Activated naive CD4-positive, alpha-beta T cell treated with anti-CD3 and anti-CD28 coated beads, Interleukin-2, amount 10 ng/mL, durations not matched to agents 7 days and 5 days (primary cell): ENCODE results near the gene NIP7.
"Not testable (repeated sequence)": the region's sequence is repeated elsewhere in the genome, so short reads cannot be mapped to it uniquely, and the experiment has no call there.

Experiments used
- CTCF ChIA-PET: fragments of 350-600 bp; sonication (Branson Sonifier 250); formaldehyde crosslinking; loops from one replicate; lab custom pipeline; 2021; ENCODE audit warnings: antibody characterized with exemption; lab: Charles Lee
- DNase-seq: peaks from one replicate; pipeline ENCODE4 v3.0.0-alpha.2; 2020
- H3K27ac Mint-ChIP-seq: one replicate; pipeline ENCODE4 v1.8.0; 2021; ENCODE audit warnings: mild to moderate bottlenecking, moderate library complexity, mixed read lengths
- H3K27me3 Mint-ChIP-seq: one replicate; pipeline ENCODE4 v1.8.0; 2021; ENCODE audit warnings: mild to moderate bottlenecking, mixed read lengths
- H3K36me3 Mint-ChIP-seq: one replicate; pipeline ENCODE4 v1.8.0; 2021; ENCODE audit warnings: mixed read lengths
- H3K4me1 Mint-ChIP-seq: one replicate; pipeline ENCODE4 v1.8.0; 2021; ENCODE audit warnings: mixed read lengths
- H3K4me3 Mint-ChIP-seq: one replicate; pipeline ENCODE4 v1.8.0; 2021; ENCODE audit warnings: mild to moderate bottlenecking, moderate library complexity, mixed read lengths
- H3K9me3 Mint-ChIP-seq: one replicate; pipeline ENCODE4 v1.8.0; 2021; ENCODE audit warnings: mixed read lengths

The NIP7 gene

DNA sequence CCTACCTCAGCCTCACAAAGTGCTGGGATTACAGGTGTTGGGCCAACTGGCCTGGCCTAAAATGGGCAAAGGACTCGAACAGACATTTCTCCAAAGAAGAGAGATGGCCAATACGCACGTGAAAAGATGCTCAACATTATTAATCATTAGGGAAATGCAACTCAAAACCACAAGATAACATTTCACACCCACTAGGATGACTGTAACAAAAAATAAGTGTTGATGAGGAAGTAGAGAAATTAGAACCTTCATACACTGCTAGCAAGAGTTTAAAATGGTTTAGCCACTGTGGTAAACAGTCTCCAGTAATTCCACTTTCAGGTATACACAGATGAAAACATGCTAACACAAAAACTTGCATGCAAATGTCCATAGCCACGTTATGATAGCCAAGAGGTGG lies 6.4 kb downstream of the NIP7 start:
- H3K4me3 Mint-ChIP-seq, result no peak overlapping the region
- no peak for DNase-seq
- peaks cover 16% of the 10 kb centered on the region for H3K4me1 Mint-ChIP-seq
- peak overlapping the region; percentile 24 for H3K27ac Mint-ChIP-seq
- CTCF ChIA-PET, result interaction anchor here (0.7 kb wide), 1 partner anchor 20 kb away, joined by 3 read pairs; no protein-coding TSS in a partner anchor
- H3K27me3 Mint-ChIP-seq, result no peaks in the 10 kb centered on the region
- H3K36me3 Mint-ChIP-seq, result peaks cover 31% of the 10 kb centered on the region
- H3K9me3 Mint-ChIP-seq, result no peaks in the 10 kb centered on the region

DNA sequence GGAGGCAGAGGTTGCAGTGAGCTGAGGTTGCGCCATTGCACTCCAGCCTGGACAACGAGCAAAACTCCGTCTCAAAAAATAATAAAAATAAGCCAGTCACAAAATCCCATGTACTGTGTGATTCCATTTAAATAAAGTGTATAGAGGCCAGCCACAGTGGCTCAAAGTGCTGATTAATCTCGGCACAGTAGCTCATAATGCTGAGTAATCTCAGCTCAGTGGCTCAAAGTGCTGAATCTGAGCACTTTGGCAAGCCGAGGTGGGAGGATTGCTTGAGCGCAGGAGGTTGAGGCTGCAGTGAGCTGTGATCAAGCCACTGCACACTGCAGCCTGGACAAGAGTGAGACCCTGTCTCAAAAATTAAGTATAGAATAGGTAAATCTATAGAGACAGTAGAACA lies 7.1 kb downstream of the NIP7 start:
- peaks cover 9% of the 10 kb centered on the region for H3K4me1 Mint-ChIP-seq
- peaks cover 25% of the 10 kb centered on the region for H3K36me3 Mint-ChIP-seq
- H3K4me3 Mint-ChIP-seq, result no peak overlapping the region
- CTCF ChIA-PET, result interaction anchor here (0.7 kb wide), 1 partner anchor 19 kb away, joined by 3 read pairs; no protein-coding TSS in a partner anchor
- H3K9me3 Mint-ChIP-seq, result no peaks in the 10 kb centered on the region
- no peak for DNase-seq
- no peak overlapping the region for H3K27ac Mint-ChIP-seq
- no peaks in the 10 kb centered on the region for H3K27me3 Mint-ChIP-seq

DNA sequence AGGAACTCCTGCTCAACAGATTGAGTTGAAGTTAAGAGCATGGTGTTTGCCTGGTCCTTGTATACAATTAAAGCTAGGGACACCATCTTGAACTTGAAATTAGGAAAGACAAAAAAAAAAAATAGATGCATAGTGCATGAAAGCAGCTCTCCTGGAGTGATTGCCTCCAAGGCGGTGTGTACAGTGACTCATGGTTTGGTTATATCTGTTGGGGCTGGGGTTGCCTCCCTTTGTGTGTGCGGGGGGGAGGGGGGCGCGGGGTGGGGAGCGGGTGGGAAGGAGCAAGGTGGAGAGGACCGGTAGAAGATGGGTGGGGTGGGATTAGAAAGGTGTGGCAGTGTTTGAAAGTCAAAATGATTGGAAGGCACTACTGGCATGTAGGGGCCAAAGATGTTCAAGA lies 8.7 kb downstream of the NIP7 start:
- Mint-ChIP-seq H3K4me1 (peaks cover 3% of the 10 kb centered on the region), H3K9me3 (no peaks in the 10 kb centered on the region), H3K27me3 (no peaks in the 10 kb centered on the region), H3K4me3 (no peak overlapping the region), H3K36me3 (peaks cover 25% of the 10 kb centered on the region), H3K27ac (no peak overlapping the region)
- no peak for DNase-seq
- CTCF ChIA-PET, result no interaction called here

DNA sequence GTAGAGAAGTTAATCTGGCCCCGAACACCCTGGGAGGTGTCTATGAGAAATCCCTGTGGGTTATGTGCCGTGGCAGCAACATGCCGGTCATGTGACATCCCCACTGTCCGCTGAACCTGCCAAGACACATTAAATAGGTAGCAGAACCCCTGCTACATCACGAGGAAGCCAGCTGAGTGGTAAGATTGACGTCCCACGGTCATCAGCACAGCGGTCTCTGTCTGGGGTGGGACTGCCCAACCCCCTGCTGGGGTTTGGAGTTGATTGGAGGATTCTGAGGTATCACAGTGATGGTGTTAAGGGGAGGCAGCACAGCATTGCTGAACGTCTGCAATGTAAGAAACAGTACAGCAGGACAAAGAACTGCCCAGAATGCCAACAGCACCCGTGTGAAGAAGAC lies 10.0 kb downstream of the NIP7 start:
- no peak for DNase-seq
- Mint-ChIP-seq H3K4me1 (no peaks in the 10 kb centered on the region), H3K9me3 (no peaks in the 10 kb centered on the region), H3K4me3 (no peak overlapping the region), H3K27ac (no peak overlapping the region), H3K27me3 (no peaks in the 10 kb centered on the region), H3K36me3 (peaks cover 20% of the 10 kb centered on the region)
- CTCF ChIA-PET, result no interaction called here

DNA sequence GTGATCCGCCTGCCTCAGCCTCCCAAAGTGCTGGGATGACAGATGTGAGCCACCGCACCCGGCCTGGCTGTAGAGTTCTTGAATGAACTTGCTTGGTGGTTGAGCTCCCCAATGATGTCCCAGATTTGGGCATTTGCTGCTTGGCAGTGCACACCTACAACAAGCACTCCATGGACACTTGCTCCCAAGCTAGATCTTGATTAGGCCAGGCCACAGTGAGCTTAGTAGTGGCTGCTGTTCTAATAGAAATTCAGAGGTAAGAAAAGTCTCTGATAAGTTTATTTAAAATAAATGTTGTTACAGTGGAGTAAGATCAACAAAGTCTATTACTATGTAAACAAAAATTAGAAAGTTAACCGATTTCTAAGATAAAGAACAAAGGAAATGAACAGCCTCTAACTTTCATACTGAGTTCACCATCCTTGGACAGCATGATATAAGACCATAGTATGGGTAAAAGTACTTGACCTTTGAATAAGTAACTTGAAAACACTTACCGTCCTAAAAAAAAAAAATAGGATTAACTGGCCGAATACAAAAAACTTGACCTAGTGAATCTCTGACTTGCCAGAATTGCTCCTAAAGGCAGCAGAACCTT lies 11.1 kb downstream of the NIP7 start:
- Mint-ChIP-seq H3K27ac (no peak overlapping the region), H3K9me3 (no peaks in the 10 kb centered on the region), H3K27me3 (no peaks in the 10 kb centered on the region), H3K4me3 (no peak overlapping the region), H3K36me3 (peaks cover 24% of the 10 kb centered on the region), H3K4me1 (no peaks in the 10 kb centered on the region)
- no peak for DNase-seq
- CTCF ChIA-PET, result no interaction called here

DNA sequence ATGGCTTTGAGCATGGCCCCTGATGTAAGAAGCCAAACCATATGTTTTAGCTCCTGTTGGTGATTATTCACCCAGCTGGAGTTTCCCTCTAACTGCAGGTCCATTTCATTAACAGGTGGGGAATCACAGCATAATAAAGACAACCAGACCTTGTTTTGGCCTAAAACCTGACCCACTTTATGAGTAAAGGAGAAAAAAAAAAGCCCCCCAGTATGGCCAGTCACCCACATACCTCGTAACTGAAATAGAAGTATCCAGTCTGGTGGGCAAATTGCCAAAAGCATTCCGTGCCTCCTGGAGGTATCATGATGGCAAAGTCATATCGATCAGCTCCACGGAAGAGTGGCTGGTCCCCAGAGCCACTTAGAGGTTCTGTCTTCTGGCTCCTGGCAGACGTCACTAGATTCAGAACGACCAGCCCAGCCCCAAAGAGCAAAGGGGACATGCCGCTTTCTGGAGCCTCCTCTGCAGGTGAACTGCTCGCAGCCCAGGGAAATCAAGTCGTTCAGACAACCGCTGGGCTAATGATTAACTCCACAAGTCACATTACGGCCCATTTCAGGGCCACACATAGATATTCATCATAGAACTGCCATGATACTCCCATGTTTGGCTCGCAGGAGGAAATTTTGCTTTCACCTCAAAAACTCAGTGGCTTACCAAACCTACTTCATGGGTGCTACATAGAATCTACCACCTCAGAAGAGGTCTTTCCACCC lies 11.9 kb downstream of the NIP7 start, which contains the start of gene TMED6:
Gene TMED6, minus strand, starts transcription at position 478 of the 719 bp plus-strand sequence. Its CDS starts 33 bp downstream, at position 445.
- no peaks in the 10 kb centered on the region for H3K9me3 Mint-ChIP-seq
- H3K4me3 Mint-ChIP-seq, result no peak within 1 kb of the TSS
- peaks cover 25% of the 10 kb centered on the region for H3K36me3 Mint-ChIP-seq
- DNase-seq, result no peak
- H3K27ac Mint-ChIP-seq, result no peak within 1 kb of the TSS
- CTCF ChIA-PET, result interaction anchor here (0.6 to 1.2 kb wide), 2 partner anchors 9 to 403 kb away, joined by 3 read pairs; no protein-coding TSS in a partner anchor
- H3K4me1 Mint-ChIP-seq, result no peaks in the 10 kb centered on the region
- H3K27me3 Mint-ChIP-seq, result no peaks in the 10 kb centered on the region

DNA sequence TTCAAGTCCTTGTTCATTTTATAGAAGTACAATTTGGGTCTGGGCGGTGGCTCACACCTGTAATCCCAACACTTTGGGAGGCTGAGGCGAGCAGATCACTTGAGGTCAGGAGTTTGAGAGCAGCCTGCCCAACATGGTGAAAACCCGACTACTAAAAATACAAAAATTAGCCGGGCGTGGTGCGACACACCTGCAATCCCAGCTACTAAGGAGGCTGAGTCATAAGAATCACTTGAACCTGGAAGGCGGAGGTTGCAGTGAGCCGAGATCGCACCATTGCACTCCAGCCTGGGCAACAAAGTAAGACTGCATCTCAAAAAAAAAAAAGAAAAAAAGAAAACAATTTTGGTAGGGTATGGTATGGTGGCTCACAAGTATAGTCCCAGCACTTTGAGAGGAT lies 20.5 kb downstream of the NIP7 start:
- H3K36me3 Mint-ChIP-seq, result peaks cover 41% of the 10 kb centered on the region
- H3K27me3 Mint-ChIP-seq, DNase-seq, H3K9me3 Mint-ChIP-seq, CTCF ChIA-PET, H3K4me1 Mint-ChIP-seq, H3K27ac Mint-ChIP-seq, H3K4me3 Mint-ChIP-seq: not testable (repeated sequence)

DNA sequence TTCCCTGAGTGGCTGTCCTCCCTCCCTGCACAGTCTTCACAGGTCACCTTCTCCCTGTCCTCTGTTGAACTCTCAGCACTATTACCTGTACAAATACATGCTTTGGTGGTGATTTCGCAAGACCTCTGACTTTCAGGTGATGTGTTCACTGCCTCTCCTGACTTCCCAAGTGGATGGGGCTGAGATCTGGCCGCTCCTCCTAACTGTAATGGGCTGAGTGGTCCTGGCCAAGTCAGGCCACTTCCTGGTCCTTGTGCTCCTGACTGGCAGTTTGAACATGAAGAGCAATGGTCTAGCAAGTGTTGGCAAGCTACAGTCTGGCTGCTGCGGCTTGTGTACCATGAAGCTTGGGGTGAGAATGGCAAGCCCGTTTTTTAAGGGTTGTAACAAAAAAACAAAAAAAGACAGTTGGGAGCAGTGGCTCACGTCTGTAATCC lies 23.7 kb downstream of the NIP7 start:
- Mint-ChIP-seq H3K4me1 (no peaks in the 10 kb centered on the region), H3K4me3 (no peak overlapping the region), H3K27ac (no peak overlapping the region), H3K36me3 (peaks cover 48% of the 10 kb centered on the region), H3K9me3 (no peaks in the 10 kb centered on the region), H3K27me3 (no peaks in the 10 kb centered on the region)
- CTCF ChIA-PET, result no interaction called here
- DNase-seq, result no peak

DNA sequence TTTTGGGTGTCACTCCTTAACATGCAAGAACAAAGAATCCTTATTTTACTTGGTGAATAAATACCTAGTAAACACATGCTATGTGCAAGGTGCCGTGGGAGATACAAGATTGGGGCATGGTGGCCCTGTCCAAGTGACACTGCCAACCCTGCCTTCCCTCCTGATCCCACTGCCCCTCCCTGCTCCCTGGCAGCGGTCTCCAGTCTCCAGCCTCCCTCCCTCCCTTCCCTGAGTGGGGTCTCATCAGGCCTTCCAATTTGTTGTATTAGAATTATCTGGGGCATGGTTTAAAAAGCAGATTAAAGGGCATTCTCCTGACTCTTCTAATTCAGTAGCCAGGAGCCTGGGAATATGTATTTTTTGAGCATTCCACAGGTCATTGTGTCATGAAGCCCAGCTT lies 24.5 kb downstream of the NIP7 start:
- H3K4me3 Mint-ChIP-seq, result no peak overlapping the region
- H3K27me3 Mint-ChIP-seq, result no peaks in the 10 kb centered on the region
- CTCF ChIA-PET, result no interaction called here
- H3K36me3 Mint-ChIP-seq, result peaks cover 53% of the 10 kb centered on the region
- H3K9me3 Mint-ChIP-seq, result no peaks in the 10 kb centered on the region
- no peak for DNase-seq
- H3K4me1 Mint-ChIP-seq, result no peaks in the 10 kb centered on the region
- no peak overlapping the region for H3K27ac Mint-ChIP-seq

DNA sequence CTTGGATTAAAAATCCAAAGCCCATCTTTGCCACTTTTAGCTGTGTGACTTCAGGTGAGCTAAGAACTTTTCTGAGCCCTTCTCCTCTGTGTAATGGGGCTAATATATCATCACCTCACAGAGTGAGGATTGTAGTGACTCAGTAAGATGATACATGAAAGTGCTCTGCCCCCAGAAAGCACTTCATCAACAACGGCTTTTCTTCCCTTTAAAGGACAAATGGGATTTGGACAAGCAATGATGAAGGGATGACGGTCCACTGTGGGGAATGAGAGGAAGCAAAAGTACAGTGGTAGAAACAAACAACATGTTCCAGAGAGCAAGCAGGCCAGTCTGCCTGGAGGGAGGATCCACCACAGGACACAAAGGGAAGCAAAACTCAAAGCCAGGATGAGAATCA lies 26.3 kb downstream of the NIP7 start:
- CTCF ChIA-PET, result interaction anchor here (0.6 kb wide), 1 partner anchor 20 kb away, joined by 3 read pairs; no protein-coding TSS in a partner anchor
- Mint-ChIP-seq H3K4me3 (no peak overlapping the region), H3K27me3 (no peaks in the 10 kb centered on the region), H3K27ac (no peak overlapping the region), H3K9me3 (no peaks in the 10 kb centered on the region), H3K36me3 (peaks cover 66% of the 10 kb centered on the region), H3K4me1 (peaks cover 2% of the 10 kb centered on the region)
- DNase-seq, result no peak

DNA sequence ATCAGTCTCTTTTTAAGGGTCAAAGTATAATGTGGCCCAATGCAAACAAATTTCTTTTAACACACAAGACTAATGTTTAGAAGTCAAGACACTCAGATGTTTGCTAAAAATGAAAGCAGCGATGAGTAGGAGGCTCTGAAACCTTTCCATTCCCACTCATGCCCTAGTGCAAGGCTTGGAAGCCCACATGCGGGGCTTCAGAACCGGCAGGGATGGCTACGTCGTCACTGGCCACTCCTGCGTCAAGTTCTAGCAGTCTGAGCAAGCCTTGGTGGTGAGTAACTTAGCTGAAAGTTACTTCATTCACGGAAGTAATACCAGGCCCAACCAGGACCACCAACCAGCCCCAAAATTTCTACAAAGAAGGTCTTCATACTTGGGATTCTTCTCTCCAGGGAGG lies 26.9 kb downstream of the NIP7 start:
- CTCF ChIA-PET, result interaction anchor here (0.6 kb wide), 1 partner anchor 20 kb away, joined by 3 read pairs; no protein-coding TSS in a partner anchor
- Mint-ChIP-seq H3K4me1 (peaks cover 2% of the 10 kb centered on the region), H3K27me3 (no peaks in the 10 kb centered on the region), H3K27ac (no peak overlapping the region), H3K4me3 (no peak overlapping the region), H3K9me3 (no peaks in the 10 kb centered on the region), H3K36me3 (peaks cover 62% of the 10 kb centered on the region)
- DNase-seq, result no peak

DNA sequence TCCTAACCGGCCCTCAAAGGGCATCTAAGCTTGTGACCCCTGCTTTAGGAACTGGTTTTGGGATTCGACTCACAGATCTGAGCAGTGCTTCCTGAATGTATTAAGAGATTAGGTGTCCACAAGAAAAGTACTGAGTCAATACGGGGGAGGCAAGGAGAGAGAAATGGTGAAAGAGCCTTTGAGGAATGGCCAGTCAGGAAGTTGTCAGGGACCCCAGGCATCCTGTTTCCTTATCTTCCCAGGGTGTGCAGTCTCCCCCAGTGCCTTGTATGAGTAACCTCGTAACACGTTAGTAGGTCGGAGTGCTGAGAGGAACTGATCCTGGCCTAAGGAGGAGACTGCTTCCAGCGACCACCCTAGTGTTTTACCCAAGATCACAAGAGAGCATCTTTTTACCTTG lies 28.4 kb downstream of the NIP7 start:
- Mint-ChIP-seq H3K4me1 (peaks cover 5% of the 10 kb centered on the region), H3K27me3 (no peaks in the 10 kb centered on the region), H3K36me3 (peaks cover 64% of the 10 kb centered on the region), H3K4me3 (no peak overlapping the region), H3K27ac (no peak overlapping the region), H3K9me3 (no peaks in the 10 kb centered on the region)
- CTCF ChIA-PET, result no interaction called here
- DNase-seq, result no peak

DNA sequence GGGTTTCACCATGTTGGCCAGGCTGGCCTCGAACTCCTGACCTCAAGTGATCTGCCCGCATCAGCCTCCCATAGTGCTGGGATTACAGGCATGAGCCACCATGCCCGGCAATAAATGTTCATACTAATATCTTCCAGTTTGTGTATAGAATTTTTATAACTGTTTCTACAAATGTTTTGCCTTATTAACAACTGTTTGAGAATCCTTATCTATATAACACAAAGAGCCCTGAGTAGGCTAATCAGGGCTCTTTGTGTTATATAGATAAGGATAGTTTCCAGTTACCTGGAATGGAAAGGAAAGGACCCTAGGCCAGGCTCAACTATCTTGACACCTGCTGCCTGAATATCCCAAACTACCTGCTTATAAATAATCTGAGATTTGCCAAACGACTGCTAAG lies 29.3 kb downstream of the NIP7 start:
- no peak for DNase-seq
- no peak overlapping the region for H3K4me3 Mint-ChIP-seq
- H3K9me3 Mint-ChIP-seq, result no peaks in the 10 kb centered on the region
- H3K4me1 Mint-ChIP-seq, result peaks cover 7% of the 10 kb centered on the region
- peaks cover 62% of the 10 kb centered on the region for H3K36me3 Mint-ChIP-seq
- H3K27me3 Mint-ChIP-seq, result no peaks in the 10 kb centered on the region
- H3K27ac Mint-ChIP-seq, result no peak overlapping the region
- CTCF ChIA-PET, result no interaction called here

DNA sequence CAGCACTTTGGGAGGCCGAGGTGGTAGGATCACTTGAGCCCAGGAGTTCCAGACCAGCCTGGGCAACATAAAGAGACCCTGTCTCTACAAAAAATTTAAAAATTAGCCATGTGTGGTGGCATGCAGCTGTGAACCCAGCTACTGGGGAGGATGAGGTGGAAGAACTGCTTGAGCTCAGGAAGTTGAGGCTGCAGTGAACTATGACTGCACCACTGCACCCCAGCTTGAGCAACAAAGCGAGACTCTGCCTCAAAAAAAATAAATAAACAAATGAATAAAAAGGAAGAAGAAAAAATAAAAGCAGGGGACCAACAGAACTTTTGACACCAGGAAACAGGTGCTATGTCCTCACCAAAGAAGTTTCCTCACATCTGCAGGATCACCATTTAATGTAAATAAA lies 32.0 kb downstream of the NIP7 start:
- no peak overlapping the region for H3K27ac Mint-ChIP-seq
- H3K4me1 Mint-ChIP-seq, result peaks cover 7% of the 10 kb centered on the region
- H3K9me3 Mint-ChIP-seq, result no peaks in the 10 kb centered on the region
- peaks cover 51% of the 10 kb centered on the region for H3K36me3 Mint-ChIP-seq
- H3K4me3 Mint-ChIP-seq, result no peak overlapping the region
- no peak for DNase-seq
- CTCF ChIA-PET, result no interaction called here
- no peaks in the 10 kb centered on the region for H3K27me3 Mint-ChIP-seq

DNA sequence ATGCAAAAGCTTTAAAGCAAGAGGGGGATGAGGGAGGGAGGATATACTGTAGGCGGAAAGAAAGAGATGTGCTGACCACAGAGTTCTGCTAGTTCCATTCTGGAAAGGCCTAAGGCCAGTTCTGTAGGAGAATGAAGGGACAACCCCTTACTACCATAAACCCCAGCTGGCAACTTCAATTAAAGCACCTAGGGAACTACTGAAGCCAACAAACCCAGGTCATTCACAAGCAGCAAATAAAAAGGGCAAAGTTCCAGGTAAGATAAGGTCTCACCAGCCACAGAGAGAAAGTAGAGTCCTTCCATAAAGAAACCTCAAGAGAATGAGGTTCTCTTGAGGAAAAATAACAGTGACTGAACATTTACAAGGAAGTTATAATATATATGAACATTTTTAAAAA lies 33.4 kb downstream of the NIP7 start:
- Mint-ChIP-seq H3K27me3 (no peaks in the 10 kb centered on the region), H3K4me1 (peaks cover 7% of the 10 kb centered on the region), H3K4me3 (no peak overlapping the region), H3K36me3 (peaks cover 45% of the 10 kb centered on the region), H3K9me3 (no peaks in the 10 kb centered on the region), H3K27ac (no peak overlapping the region)
- CTCF ChIA-PET, result no interaction called here
- no peak for DNase-seq
